Activated T-cell treated with anti-CD3 and anti-CD28 coated beads, Interleukin-2, amount 50 U/mL, for 24 hours (primary cell): Measurements from ENCODE around the gene ZNF618.

Source experiments
- DNase-seq: peaks from one replicate; pipeline ENCODE4 v3.0.0-alpha.2; 2020
- H3K27ac Mint-ChIP-seq: 2 replicates; pipeline ENCODE4 v1.8.0; 2020; ENCODE audit warnings: mild to moderate bottlenecking, mixed read lengths
- H3K27me3 Mint-ChIP-seq: 2 replicates; pipeline ENCODE4 v1.8.0; 2020; ENCODE audit warnings: mixed read lengths
- H3K36me3 Mint-ChIP-seq: 2 replicates; pipeline ENCODE4 v1.8.0; 2020; ENCODE audit warnings: low read depth, mixed read lengths
- H3K4me1 Mint-ChIP-seq: 2 replicates; pipeline ENCODE4 v1.8.0; 2020; ENCODE audit warnings: low read depth, mixed read lengths
- H3K4me3 Mint-ChIP-seq: 2 replicates; pipeline ENCODE4 v1.8.0; 2020; ENCODE audit warnings: mild to moderate bottlenecking, moderate library complexity, mixed read lengths
- H3K9me3 Mint-ChIP-seq: 2 replicates; pipeline ENCODE4 v1.8.0; 2020; ENCODE audit warnings: mixed read lengths

The ZNF618 gene

GRCh38 chr9:114087721-114088120 lies 211.6 kb downstream of the ZNF618 start:
- peaks cover under 1% of the 10 kb centered on the region for H3K4me1 Mint-ChIP-seq
- DNase-seq = no peak
- H3K4me3 Mint-ChIP-seq = no peak overlapping the region
- no peaks in the 10 kb centered on the region for H3K27me3 Mint-ChIP-seq
- H3K9me3 Mint-ChIP-seq = no peaks in the 10 kb centered on the region
- no peak overlapping the region for H3K27ac Mint-ChIP-seq
- H3K36me3 Mint-ChIP-seq = no peaks in the 10 kb centered on the region

- peaks cover 7% of the 10 kb centered on the region for H3K27me3 Mint-ChIP-seq
- H3K4me3 Mint-ChIP-seq = no peak overlapping the region
- DNase-seq = no peak
- no peak overlapping the region for H3K27ac Mint-ChIP-seq
- H3K36me3 Mint-ChIP-seq = no peaks in the 10 kb centered on the region
- no peaks in the 10 kb centered on the region for H3K4me1 Mint-ChIP-seq
- no peaks in the 10 kb centered on the region for H3K9me3 Mint-ChIP-seq
These were observed 212.6 kb downstream of the ZNF618 start for GRCh38 chr9:114088571-114089170.

- H3K27ac Mint-ChIP-seq = no peak overlapping the region
- no peaks in the 10 kb centered on the region for H3K9me3 Mint-ChIP-seq
- H3K4me1 Mint-ChIP-seq = no peaks in the 10 kb centered on the region
- no peak overlapping the region for H3K4me3 Mint-ChIP-seq
- no peaks in the 10 kb centered on the region for H3K36me3 Mint-ChIP-seq
- peaks cover 11% of the 10 kb centered on the region for H3K27me3 Mint-ChIP-seq
- no peak for DNase-seq
These were observed 213.2 kb downstream of the ZNF618 start for GRCh38 chr9:114089206-114089840.

GRCh38 chr9:114090798-114091197 lies 214.7 kb downstream of the ZNF618 start:
- no peaks in the 10 kb centered on the region for H3K36me3 Mint-ChIP-seq
- no peaks in the 10 kb centered on the region for H3K4me1 Mint-ChIP-seq
- peaks cover 25% of the 10 kb centered on the region for H3K27me3 Mint-ChIP-seq
- no peak for DNase-seq
- H3K4me3 Mint-ChIP-seq = no peak overlapping the region
- H3K27ac Mint-ChIP-seq = no peak overlapping the region
- H3K9me3 Mint-ChIP-seq = no peaks in the 10 kb centered on the region

GRCh38 chr9:114091711-114092110 lies 215.6 kb downstream of the ZNF618 start:
- Mint-ChIP-seq H3K4me1 (peaks cover under 1% of the 10 kb centered on the region), H3K9me3 (no peaks in the 10 kb centered on the region), H3K36me3 (no peaks in the 10 kb centered on the region), H3K27me3 (peaks cover 34% of the 10 kb centered on the region), H3K27ac (no peak overlapping the region), H3K4me3 (no peak overlapping the region)
- no peak for DNase-seq

GRCh38 chr9:114092336-114092735 lies 216.2 kb downstream of the ZNF618 start:
- H3K4me1 Mint-ChIP-seq = peaks cover 2% of the 10 kb centered on the region
- no peaks in the 10 kb centered on the region for H3K36me3 Mint-ChIP-seq
- H3K9me3 Mint-ChIP-seq = no peaks in the 10 kb centered on the region
- no peak for DNase-seq
- peaks cover 40% of the 10 kb centered on the region for H3K27me3 Mint-ChIP-seq
- no peak overlapping the region for H3K27ac Mint-ChIP-seq
- no peak overlapping the region for H3K4me3 Mint-ChIP-seq

GRCh38 chr9:114093031-114093471 lies 216.9 kb downstream of the ZNF618 start:
- H3K4me3 Mint-ChIP-seq = no peak overlapping the region
- H3K9me3 Mint-ChIP-seq = no peaks in the 10 kb centered on the region
- H3K27me3 Mint-ChIP-seq = peaks cover 45% of the 10 kb centered on the region
- no peaks in the 10 kb centered on the region for H3K36me3 Mint-ChIP-seq
- DNase-seq = no peak
- H3K27ac Mint-ChIP-seq = no peak overlapping the region
- H3K4me1 Mint-ChIP-seq = peaks cover 7% of the 10 kb centered on the region

GRCh38 chr9:114093761-114094505 lies 217.8 kb downstream of the ZNF618 start:
- Mint-ChIP-seq H3K4me1 (peaks cover 7% of the 10 kb centered on the region), H3K4me3 (no peak overlapping the region), H3K27ac (no peak overlapping the region), H3K36me3 (no peaks in the 10 kb centered on the region), H3K27me3 (peaks cover 46% of the 10 kb centered on the region), H3K9me3 (no peaks in the 10 kb centered on the region)
- DNase-seq = no peak

GRCh38 chr9:114094971-114095370 lies 218.9 kb downstream of the ZNF618 start:
- no peaks in the 10 kb centered on the region for H3K9me3 Mint-ChIP-seq
- DNase-seq = no peak
- H3K36me3 Mint-ChIP-seq = no peaks in the 10 kb centered on the region
- no peak overlapping the region for H3K4me3 Mint-ChIP-seq
- no peak overlapping the region for H3K27ac Mint-ChIP-seq
- peaks cover 7% of the 10 kb centered on the region for H3K4me1 Mint-ChIP-seq
- peaks cover 55% of the 10 kb centered on the region for H3K27me3 Mint-ChIP-seq

GRCh38 chr9:114096041-114096511 lies 220.0 kb downstream of the ZNF618 start:
- H3K4me1 Mint-ChIP-seq = peaks cover 7% of the 10 kb centered on the region
- H3K9me3 Mint-ChIP-seq = no peaks in the 10 kb centered on the region
- peaks cover 59% of the 10 kb centered on the region for H3K27me3 Mint-ChIP-seq
- H3K36me3 Mint-ChIP-seq = no peaks in the 10 kb centered on the region
- no peak overlapping the region for H3K4me3 Mint-ChIP-seq
- DNase-seq = no peak
- no peak overlapping the region for H3K27ac Mint-ChIP-seq

GRCh38 chr9:114096866-114097612 lies 220.9 kb downstream of the ZNF618 start:
- H3K27me3 Mint-ChIP-seq = peaks cover 68% of the 10 kb centered on the region
- H3K36me3 Mint-ChIP-seq = no peaks in the 10 kb centered on the region
- no peak for DNase-seq
- H3K27ac Mint-ChIP-seq = no peak overlapping the region
- H3K4me3 Mint-ChIP-seq = peak overlapping the region; percentile 30
- H3K9me3 Mint-ChIP-seq = peaks cover 7% of the 10 kb centered on the region
- H3K4me1 Mint-ChIP-seq = peaks cover 7% of the 10 kb centered on the region

- H3K4me1 Mint-ChIP-seq = peaks cover 7% of the 10 kb centered on the region
- H3K4me3 Mint-ChIP-seq = peak overlapping the region; percentile 30
- peaks cover 7% of the 10 kb centered on the region for H3K9me3 Mint-ChIP-seq
- DNase-seq = peak; percentile 30
- H3K27ac Mint-ChIP-seq = no peak overlapping the region
- peaks cover 70% of the 10 kb centered on the region for H3K27me3 Mint-ChIP-seq
- H3K36me3 Mint-ChIP-seq = no peaks in the 10 kb centered on the region
These were observed 221.5 kb downstream of the ZNF618 start for GRCh38 chr9:114097613-114098020.

- DNase-seq = peak; percentile 44
- Mint-ChIP-seq H3K27me3 (peaks cover 70% of the 10 kb centered on the region), H3K36me3 (no peaks in the 10 kb centered on the region), H3K4me3 (no peak overlapping the region), H3K4me1 (peaks cover 7% of the 10 kb centered on the region), H3K27ac (no peak overlapping the region), H3K9me3 (peaks cover 7% of the 10 kb centered on the region)
These were observed 222.2 kb downstream of the ZNF618 start for GRCh38 chr9:114098021-114098935.
